ENCODE measurements around the gene ADM5.
"Not testable (repeated sequence)": the region's sequence is repeated elsewhere in the genome, so short reads cannot be mapped to it uniquely, and the experiment has no call there.

Gene ADM5

DNA sequence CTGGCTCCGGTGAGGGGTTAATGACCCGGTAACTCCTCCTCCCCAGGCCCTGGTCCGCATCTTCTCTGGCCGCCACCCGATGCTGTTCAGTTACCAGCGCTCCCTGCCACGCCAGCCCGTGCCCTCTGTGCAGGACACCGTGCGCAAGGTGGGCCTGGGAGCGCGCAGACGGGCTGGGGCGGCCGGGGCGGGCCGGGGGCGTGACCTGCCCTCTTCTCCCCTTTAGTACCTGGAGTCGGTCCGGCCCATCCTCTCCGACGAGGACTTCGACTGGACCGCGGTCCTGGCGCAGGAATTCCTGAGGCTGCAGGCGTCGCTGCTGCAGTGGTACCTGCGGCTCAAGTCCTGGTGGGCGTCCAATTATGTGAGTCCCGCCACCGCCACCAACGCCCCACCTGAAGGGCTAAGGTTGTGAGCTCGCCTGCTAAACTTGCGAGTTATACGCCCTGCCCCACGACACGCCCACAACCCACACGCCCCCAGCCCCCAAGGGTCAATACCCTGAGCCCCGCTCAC is 11.9 kb downstream of the ADM5 start:
- DNase-seq (ENCODE audit: low read depth), result no peak

- no peak for DNase-seq (ENCODE audit: low read depth)
These were observed 15.7 kb downstream of the ADM5 start for GRCh38 chr19:49704888-49705642.

DNA sequence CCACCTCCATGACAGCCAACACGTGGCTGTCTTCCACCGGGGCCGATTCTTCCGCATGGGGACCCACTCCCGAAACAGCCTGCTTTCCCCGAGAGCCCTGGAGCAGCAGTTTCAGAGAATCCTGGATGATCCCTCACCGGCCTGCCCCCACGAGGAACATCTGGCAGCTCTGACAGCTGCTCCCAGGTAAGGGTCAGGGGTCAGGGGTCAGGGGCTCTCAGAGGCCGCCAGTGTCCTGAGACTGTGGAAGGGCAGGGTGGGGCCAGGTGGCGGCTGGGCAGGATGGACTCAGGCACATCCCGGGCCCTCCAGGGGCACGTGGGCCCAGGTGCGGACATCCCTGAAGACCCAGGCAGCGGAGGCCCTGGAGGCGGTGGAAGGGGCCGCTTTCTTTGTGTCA is 16.5 kb downstream of the ADM5 start:
- DNase-seq (ENCODE audit: low read depth), result no peak

- DNase-seq (ENCODE audit: low read depth), result peak; percentile 81
These were observed 21.1 kb downstream of the ADM5 start for GRCh38 chr19:49710372-49710951.

DNA sequence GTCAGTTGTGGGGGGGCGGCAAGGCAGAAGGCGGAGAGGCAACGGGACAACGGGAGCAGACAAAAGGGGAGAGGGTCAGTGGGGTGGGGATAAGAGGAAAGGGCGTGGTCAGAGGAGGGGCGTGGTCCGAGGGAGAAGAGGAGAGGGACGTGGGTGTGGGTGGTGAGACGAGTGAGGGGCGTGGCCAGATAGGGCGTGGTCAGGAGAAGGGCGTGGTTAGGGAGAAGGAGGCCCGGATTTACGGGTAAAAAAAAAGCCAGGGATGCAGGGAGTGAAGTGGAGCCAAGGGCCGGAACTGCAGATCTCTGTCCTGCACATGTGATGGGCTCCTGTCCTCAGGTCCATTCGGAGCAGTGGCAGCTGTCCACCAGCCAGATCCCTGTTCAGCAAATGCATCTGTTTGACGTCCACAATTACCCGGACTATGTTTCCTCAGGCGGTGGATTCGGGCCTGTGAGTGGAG is 23.0 kb downstream of the ADM5 start:
- DNase-seq (ENCODE audit: low read depth), result peak; percentile 95

GRCh38 chr19:49713236-49713845 is 23.9 kb downstream of the ADM5 start:
- peak; percentile 19 for DNase-seq (ENCODE audit: low read depth)

GRCh38 chr19:49716154-49716553 is 26.8 kb downstream of the ADM5 start:
- DNase-seq (ENCODE audit: low read depth), result peak; percentile 7

- DNase-seq (ENCODE audit: low read depth), result peak; percentile 46
These were observed 29.1 kb downstream of the ADM5 start for GRCh38 chr19:49718511-49718910.

DNA sequence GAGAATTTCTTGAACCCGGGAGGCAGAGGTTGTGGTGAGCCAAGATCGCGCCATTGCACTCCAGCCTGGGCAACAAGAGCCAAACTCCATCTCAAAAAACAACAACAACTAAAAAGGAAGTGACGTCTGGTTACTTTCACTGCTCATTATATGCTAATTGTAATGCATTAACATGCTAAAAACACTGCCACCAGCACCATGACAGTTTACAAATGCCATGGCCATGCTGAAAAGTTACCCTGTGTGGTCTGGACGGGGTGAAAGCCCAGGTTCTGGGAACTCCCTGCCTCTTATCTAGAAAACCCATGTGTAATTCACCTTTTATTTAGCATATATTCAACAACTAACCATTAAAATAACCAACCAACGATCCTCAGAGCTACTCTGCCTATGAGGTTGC is 29.6 kb downstream of the ADM5 start:
- DNase-seq (ENCODE audit: low read depth), result no peak

GRCh38 chr19:49719420-49719819 is 30.0 kb downstream of the ADM5 start:
- not testable (repeated sequence) for DNase-seq (ENCODE audit: low read depth)

DNA sequence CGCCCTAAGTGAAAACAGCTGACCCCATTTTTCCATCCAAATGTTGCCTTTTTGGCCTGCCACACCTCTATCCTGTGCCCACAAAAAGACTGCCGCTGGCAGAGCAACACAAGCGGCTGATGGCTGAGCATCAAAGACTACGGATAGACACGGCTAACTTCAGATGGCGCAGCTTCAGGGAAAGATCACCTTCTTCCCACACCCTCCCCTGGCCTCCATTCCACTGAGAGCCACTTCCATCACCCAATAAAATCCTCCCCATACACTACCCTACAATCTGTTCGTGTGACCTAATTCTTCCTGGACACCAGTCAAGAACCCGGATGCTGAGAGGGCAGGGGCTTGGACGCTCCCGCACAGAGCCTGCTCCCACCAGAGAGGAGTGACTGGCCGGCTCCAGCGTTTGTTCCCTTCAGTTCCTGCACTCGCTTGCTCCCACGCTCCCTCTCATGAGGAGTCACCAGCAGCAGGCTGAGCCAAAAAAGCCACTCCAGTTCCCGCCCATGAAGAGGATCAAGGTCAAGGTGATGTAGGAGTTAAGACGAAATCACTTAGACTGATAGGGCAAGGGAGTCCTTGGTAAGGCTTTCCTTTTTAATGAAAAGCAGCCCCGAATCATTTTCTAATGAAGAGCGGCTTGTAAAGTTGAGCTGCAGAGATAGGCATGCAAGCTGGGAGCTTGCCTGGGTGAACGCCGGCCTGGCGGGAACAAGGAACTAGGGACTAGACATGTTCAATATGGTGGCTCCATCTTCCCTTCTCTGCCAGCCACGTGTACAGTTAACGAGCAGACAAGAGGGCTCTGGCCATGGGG is 38.0 kb downstream of the ADM5 start:
- DNase-seq (ENCODE audit: low read depth), result peak; percentile 61

DNA sequence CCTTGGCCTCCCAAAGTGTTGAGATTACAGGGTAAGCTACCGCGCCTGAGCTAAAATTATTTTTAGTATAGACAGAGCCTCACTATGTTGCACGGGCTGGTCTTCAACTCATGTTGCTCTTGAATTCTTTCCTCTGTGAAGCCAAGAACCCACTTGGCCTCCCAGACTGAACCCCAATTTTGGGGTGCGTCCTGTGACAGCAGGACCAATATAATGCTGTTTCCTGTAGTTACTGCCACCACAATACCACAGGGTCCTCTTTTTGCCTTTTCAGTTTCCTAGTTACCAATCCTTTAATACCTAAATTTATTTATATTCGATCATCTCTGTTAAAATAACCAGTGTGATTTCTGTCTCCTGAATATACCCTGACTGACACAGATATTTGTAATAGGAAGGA is 40.8 kb downstream of the ADM5 start:
- no peak for DNase-seq (ENCODE audit: low read depth)

DNA sequence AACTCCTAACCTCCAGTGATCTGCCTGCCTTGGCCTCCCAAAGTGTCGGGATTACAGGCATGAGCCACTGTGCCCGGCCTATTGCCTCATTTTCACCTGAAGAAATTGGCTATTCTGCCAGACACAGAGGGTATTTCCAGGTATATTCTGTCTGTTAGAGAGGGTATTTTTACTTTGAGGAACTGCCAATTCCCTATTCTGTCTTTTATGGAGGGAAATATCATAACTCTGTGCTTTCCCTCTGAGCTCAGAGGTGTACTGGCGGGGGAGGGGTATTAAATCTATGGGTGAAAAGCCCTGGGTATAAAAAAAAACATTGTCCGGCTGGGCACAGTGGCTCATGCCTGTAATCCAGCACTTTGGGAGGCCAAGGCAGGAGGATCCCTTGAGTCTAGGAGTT is 48.9 kb downstream of the ADM5 start:
- DNase-seq (ENCODE audit: low read depth), result no peak

DNA sequence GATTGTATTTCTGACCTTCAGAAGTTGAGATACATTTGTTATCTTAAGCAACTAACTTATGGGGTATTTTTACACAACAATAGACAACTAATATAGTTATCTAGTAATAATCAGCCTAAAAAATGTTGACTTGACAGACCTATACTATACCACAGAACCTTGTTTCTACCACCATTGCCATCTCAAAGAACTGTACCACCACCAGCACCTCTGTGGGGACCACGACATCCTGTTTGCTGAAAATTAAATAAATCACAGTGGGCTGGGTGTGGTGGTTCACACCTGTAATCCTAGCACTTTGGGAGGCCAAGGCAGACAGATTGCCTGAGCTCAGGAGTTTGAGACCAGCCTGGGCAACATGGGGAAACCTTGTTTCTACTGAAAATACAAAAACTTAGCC is 49.7 kb downstream of the ADM5 start:
- DNase-seq (ENCODE audit: low read depth), result no peak

DNA sequence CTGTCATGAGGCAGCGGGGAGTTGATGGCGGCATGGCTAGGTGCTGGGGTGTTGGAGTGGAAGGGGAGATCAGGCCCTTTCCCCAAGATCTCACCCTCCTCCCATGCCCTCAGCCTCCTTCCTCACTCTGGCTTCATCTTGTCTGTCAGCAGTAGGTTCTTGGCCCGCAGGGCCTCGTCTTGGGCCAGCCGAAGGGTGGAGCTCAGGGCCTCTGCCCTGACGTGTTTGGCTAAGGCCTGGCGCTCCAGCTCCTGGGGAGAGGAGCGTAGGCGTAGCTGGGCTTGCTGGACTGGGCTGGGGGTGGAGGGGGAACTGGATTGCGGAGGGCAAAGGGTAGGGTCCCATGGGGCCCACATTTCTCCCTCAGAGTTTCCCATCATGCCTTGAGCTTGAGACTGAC is 50.5 kb downstream of the ADM5 start:
- no peak for DNase-seq (ENCODE audit: low read depth)
